Eye (tissue), 1 donor: ENCODE measurements around the gene RBM15.

ENCODE experiments used
- DNase-seq: peaks from one replicate; pipeline ENCODE4 v3.0.0-alpha.2; 2015

RBM15 gene

DNA sequence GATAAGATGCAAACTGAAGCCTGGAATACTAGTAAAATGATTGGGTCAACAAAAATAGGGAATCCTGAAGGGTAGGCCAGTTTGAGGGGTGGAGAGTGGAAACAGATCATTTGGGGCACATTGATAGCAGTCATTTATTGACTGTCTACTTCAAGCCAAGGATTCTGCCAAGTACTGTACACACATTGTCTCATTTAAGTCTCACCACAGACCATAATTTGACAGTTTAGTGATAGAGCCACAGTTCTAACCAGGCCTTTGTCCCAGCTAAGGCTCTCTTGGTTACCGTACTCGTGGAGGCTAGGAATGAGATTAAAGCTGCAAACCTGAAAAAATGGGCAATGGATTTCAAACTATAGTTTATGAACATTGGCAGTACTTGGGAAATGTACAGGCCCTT is 11.2 kb downstream of the RBM15 start:
- no peak for DNase-seq

DNA sequence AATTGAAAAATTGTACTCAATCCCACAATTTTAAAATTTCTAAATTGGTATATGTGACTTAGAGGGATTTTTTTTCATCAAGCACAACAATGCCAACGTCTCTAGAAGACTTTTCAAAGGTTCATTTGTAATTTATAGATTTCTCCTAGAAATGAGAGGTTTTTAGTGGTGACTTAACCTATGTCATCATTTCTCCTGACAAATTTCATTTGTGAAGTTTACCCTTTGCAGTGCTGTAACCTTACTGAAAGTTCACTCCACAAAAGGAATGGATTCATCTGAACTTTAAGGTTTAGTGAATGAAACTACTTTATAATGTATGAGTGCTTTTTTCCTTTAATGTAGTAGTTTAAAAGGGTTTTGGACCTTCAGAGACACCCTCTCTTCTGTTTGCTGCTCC is 16.1 kb downstream of the RBM15 start:
- DNase-seq = no peak

DNA sequence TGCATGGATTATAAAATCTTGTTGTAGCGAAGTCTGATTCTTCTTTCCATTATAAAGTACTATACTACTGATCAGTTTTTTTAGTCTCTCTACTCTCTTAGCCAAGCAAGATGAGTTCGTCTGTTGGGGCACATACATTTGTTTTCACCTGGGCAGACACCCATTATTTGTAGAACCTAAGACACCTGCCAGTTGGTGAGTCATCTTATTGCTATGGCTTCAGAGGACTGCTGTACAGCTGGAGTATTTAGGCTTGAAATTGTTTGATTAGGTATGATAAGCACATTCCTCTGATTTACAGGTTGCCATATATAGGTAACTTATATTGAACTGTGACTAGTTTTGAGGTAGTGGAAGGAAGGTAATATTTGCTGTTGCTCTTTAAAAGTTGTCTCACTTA is 17.2 kb downstream of the RBM15 start:
- no peak for DNase-seq

DNA sequence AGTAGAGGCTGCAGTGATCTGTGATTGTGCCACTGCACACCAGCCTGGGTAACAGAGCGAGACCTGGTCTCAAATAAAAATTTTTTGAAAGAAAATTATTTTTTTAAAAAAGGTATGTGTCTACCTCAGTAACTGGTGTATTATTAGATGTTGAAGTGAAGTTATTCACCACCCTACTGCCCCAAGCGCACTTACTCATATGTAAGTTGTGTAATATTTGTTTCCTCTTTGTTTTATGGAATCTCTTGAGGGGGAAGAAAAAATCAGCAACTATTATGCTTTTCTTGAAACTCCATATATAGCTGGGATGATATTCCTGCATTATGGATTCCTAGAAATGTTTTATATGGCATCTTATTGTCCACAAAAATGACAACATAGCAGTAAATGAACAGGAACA is 21.3 kb downstream of the RBM15 start:
- DNase-seq = no peak

DNA sequence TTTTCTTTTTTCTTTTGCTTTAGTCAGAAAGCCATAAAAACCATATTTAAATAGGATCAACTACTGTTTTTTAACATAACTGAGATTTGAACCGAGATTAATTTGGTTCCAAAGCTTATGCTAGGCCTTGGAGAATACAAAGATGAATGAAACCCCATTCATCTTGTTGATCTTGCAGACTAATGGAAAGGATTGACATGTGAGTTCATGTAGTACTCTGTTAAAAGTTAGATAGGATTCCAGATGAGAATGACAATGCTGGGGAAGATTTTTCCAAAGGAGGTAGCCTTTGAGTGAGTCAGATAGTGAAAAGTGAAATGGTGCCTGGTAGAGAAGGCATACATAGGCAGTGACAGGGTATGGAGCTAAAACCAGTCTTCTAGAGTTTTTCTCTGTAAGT is 22.7 kb downstream of the RBM15 start:
- no peak for DNase-seq

DNA sequence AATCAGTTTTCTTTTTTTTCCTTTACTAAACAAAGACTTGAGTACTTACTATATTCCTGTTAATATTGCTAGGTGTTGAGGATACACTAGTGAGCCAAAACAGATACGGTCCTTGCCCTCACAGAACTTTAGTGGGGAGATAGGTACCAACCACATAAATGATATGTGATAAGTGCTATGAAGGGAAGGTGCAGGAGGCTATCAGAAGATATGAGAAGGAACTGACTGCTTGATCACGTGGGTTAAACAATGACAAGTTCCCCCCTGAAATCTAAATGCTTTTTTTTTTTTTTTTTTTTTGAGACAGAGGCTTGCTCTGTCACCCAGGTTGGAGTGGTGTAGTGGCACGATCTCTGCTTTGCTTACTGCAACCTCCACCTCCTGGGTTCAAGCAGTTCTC is 25.0 kb downstream of the RBM15 start:
- no peak for DNase-seq

DNA sequence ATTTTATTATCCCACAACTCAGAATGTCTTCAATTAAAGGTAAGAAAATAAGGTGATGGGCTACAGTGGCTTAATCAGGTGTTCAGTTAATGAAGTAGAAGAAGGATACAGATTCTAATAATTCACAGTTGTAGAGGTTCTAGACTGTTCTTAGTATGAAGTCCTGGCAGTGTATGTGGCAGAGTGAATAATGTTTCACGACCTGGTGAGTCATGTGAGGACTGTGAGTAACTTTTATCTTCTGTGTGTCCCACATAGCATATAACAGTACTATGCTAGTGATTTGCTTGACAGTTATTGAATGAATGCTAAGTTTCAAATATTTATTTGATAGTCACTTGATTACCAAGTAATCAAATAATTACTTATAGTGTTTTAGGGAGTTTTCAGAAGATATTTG is 31.6 kb downstream of the RBM15 start:
- no peak for DNase-seq

DNA sequence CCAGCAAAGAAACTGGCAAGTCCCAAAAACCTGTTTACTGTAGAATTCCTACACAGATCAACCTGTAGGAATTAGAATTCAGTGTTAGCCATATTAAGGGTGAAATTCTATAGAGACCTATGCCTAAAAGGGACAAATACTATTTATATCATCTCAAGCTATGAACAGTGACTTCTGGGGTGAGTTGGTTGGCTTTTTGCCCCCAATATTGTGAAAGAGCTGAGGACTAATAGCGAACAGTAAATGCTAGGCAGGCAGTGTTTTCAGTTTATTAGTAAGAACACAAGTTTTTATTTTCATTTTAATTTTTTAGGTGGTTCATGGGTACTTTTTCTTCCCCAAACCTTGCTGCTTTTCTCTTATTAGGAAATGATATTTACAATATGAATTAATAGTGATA is 36.3 kb downstream of the RBM15 start:
- DNase-seq = no peak

DNA sequence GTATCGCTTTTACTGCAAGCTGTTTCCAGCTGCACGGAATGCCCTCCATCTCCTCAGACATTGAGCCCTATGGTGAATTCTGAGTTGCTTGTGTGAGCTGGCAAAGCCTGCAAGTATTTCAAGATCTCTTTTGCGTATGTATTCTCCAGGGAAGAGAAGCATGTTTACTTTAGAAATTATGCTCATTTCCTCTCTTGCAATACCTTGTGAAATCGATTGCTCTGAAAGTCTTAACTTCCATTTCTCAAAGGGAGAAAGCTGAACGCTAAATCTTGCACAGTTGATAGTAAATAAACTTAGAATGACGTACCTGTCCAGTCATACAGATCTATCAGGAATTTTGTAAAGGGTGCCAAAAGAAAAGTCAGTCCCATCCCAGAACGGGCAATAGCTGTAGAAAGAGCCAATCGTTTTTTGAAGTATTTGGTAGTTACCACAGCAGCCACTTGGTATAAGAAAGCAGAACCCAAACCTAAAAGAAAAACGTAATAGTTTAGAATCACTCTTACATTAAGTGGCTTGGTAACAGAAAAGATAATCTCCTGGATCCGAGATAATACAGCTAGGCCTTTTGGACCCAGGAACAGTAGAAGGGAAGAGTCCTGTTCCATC is 41.6 kb downstream of the RBM15 start:
- no peak for DNase-seq

DNA sequence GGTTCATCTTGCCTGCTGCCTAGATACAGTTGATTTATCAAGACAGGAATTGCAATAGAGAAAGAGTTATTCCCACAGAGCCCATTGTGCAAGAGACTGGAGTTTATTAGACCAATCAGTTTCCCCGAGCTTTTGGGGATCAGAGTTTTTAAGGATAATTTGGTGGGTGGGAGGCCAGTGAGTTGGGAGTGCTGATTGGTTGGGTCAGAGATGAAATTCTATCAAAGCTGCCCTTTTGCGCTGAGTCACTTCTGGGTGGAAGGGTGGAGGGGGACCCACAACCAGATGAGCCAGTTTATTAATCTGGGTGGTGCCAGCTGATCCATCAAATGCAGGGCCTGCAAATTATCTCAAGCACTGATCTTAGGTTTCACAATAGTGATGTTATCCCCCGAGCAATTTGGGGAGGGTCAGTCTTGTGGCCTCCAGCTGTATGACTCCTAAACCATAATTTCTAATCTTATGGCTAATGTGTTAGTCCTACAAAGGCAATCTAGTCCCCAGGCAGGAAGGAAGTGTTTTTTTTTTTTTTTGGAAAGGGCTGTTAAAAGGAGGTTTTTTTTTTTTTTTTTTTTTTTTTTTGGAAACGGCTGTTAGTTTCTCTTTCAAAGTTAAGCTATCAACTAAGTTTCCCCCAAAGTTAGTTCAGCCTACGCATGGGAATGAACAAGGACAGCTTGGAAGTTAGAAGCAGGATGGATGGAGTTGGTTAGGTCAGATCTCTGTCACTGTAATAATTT is 44.2 kb downstream of the RBM15 start:
- no peak for DNase-seq

DNA sequence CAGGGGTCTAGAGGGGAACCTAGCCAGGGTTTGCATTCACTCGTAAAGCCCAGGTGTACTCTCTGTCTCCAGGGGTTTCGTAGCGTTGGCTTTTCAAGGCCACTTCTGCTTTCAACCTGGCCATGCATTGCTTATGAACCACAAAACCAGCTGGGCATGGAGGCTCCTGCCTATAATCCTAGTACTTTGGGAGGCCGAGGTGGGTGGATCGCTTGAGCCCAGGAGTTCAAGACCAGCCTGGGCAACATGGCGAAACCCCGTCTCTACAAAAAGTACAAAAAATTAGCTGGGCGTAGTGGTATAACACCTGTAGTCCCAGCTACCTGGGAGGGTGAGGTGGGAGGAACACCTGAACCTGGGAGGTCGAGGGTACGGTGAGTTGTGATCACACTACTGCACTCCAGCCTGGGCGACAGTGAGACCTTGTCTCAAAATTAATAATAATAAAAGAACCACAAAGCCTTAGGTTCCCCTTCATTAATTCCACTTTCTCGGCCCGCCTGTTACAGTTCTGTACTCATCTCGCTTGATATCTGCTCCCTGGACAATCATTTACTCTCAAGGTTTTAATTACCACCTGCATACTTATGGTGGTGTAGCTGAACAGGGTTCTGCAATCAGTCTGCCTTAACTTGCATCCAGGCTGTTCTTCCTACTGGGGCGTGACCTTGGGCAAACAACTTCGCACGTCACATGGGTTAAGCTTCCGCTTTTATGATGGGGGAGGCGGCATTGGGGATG is 45.6 kb downstream of the RBM15 start:
- no peak for DNase-seq

DNA sequence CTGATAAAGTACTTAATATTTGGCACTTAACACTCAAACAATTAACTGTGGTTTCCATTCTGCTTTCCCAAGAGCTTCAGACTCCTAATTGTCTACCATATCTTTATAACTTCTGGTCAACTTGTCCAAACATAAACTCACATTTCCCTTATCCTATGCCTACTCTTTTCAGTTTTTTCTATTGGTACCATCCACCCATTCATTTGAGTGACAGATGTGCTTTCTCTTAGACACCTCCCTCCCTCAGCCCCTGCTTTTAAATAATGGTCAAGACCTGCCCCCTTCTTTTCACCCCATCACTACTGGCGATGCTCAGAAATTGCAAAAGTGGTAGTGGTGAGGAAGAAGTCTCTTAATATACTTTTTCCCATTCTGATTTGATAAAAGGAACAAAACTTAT is 46.2 kb downstream of the RBM15 start:
- DNase-seq = no peak

DNA sequence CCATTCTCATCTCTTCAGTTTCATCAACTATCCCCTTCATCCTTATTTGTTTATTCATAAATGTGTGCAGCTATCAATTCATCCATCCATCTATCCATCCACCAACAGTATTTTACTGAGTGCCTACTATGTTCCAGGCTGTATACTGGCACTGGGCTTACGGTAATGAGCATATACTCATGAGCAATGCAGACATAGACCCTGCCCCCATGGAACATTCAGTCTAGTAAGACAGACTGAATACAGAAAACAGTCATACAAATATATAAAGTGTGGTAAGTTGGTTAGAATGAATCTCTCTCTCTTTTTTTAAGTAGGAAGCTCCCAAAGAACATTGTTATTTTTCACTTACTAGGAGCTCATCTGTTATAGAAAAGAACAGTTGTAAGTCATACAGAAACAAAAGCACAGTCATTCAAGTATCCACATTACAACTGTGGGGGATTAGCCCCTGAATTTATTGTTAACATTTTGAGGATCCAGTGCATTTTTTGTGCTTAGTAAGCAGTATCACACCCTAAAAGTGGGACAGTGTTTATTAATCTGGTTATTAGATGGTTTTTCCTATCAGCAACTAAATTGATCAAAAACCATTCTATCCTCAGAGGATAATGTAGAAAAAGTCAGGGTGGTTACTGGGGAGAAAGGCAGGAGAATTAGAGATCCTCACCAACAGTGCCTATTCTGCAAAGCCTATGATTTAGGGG is 48.0 kb downstream of the RBM15 start:
- DNase-seq = no peak

DNA sequence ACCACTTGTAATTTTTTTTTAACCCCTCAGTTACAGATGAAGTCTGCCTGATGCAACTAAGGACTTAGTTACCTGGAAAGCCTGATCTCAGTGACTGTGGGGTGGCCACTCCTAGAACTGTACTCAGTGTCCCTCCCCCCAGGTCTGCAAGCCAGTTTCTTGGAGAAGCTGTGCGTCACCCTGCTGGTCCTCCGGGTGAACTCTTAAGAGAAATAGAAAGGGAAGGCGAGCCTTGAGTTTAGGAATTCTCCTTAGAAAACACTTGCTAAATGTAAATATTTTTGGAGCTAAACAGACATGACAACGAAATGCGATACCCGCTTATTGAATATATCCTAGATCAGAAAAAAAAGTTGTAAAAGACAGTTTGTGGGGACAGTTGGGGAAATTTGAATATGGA is 50.9 kb downstream of the RBM15 start:
- DNase-seq = peak; percentile 19

DNA sequence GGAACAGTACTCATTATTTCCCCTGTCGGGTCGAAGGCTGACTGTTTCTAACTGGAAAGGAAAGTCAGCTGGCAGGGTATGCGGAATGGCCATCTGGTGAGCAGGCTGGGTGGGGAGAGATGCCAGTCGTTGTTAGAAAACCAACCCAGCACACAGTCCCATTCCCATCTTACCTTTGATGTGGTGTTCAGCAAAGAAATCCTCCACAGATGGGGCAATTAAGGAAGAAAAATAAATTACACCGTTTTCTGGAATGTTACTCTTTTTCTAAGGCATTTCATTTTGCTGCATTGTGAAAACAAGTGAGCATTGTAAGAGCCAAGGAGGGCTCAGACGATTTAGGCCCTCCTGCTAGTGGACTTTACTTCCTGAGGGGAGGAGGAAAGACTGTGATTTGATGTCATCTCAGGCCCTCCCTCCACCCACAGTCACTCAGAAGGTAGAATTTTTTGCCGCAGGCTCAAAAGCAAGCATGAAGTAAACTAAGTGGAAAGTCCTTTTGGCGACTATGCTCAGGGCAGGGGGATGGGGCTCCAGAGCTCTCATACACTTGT is 51.6 kb downstream of the RBM15 start, which contains the start of gene SLC16A4:
Gene SLC16A4, minus strand, starts transcription at position 335 of the 554 bp plus-strand sequence. CDS start 1,703 bp downstream, outside the sequence.
- peak; percentile 68 for DNase-seq

DNA sequence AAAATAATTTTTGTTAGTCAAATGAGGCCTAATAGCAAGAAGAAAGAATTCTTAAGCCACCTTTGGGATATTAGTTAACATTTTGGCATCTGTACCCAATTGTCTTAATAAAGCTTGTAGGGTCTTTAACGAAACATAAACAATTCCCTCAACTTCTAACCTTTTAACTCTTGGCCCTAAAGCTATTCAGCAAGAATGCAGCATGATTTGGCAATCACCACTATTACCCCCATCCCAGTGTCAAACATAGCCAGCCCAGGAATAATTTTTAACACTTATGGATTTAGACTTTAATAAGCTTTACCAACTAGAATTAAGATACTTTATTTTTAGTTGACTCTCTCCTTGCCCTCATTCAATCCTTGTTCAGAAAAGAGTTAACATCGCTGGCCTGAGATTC is 54.1 kb downstream of the RBM15 start:
- DNase-seq = no peak

DNA sequence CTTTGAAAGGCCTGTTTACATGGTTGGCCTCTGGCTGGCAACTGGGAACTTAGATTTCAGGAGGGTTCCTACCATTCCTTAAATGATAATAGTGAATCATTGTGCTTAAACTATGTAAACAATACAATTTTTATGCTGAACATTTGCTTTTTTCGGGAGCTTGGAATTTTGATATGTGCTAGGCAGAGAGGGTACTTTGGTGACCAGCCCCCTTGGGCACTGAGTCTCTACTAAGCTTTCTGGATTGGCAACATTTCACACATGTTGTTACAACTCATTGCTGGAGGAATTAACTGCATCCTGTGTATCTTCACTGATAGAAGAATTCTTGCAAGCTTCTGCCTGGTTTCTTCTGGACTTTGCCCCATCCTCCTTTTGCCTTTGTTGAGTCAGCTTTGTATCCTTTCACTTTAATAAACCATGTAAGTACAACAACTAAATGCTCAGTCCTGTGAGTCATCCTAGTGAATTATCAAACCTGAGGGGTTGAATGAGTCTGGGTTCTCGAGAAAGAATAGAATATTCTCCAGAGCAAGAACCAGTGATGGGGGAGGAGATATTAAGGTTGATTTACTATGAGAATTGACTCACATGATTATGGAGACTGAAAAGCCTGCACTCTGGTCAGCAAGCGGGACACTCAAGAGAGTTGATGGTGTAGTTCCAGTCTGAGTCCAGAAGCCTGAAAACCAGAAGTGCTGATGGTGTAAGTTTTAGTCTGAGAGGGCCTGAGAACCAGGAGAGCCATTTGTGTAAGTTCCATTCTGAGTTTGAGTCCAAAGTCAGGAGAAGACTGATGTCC is 54.7 kb downstream of the RBM15 start:
- DNase-seq = no peak

DNA sequence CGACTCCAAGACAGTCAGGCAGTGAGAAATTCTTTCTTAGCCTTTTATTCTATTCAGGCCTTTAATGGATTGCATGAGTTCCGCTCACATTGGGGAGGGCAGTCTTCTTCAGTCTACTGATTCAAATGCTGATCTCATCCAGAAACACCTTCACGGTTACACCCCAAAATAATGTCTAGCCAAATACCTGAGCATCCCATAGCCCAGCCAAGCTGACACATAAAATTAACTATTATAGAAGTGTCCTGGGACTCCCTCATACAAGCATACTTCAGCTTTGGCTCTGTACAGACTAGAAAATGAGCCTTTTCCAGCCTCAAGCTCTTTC is 55.3 kb downstream of the RBM15 start:
- no peak for DNase-seq
